ENCODE data around the gene C2CD3.

Gene C2CD3

GRCh38 chr11:74019104-74019738 is 151.6 kb downstream of the C2CD3 start:
- no peak for DNase-seq (ENCODE audit: low read depth, low spot score)

DNA sequence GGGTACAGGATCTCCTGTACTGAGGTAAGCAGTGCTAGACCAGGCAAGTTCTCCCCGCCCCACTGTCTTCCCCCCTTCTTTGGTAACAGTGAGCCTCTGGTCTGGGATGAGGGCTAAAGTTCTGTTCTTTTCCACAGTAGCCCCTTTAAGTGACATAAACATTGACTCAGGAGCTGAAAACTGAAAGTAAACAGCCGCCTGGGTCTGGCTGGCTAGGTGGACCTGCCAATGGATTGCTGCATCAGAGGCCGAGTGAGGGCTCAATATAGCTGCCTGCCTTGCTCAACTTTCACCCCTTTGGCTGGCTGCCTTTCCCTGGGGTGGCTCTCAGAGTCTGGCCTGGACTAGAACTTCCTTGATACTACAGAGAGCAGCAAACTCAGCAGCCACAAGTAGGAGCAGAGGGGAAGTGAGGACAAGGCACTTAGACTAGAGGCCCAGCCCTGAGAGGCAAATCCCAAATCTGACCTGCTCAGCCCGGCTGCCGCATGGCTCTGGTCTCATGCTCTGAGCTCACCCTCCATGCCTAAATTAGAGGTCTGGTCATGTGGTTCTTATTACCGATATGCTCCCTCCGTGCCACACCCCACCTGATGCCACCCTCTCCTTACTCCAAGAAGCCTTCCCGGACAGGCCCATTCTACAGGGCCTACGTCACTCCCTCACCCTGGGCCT is 152.3 kb downstream of the C2CD3 start:
- DNase-seq (ENCODE audit: low read depth, low spot score) = peak; percentile 53

DNA sequence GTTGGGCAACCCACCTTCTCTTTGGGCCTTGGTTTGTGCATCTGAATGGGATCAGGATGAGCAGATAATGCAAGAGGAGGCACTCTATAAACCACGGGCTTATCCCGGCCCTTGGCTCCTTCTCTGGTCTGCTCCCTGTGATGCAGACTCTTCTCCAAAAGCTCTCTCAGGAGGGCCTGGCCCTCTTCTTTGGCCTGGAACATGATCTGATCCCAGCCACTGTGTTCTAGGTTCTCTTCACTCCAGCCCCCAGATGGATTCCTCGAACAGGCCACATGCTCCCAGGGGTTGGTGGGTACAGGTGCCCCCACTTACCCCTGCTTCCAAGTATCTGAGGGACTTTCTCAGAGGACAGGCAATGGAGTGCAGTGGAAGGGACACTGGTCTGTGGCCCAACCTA is 153.2 kb downstream of the C2CD3 start:
- no peak for DNase-seq (ENCODE audit: low read depth, low spot score)

DNA sequence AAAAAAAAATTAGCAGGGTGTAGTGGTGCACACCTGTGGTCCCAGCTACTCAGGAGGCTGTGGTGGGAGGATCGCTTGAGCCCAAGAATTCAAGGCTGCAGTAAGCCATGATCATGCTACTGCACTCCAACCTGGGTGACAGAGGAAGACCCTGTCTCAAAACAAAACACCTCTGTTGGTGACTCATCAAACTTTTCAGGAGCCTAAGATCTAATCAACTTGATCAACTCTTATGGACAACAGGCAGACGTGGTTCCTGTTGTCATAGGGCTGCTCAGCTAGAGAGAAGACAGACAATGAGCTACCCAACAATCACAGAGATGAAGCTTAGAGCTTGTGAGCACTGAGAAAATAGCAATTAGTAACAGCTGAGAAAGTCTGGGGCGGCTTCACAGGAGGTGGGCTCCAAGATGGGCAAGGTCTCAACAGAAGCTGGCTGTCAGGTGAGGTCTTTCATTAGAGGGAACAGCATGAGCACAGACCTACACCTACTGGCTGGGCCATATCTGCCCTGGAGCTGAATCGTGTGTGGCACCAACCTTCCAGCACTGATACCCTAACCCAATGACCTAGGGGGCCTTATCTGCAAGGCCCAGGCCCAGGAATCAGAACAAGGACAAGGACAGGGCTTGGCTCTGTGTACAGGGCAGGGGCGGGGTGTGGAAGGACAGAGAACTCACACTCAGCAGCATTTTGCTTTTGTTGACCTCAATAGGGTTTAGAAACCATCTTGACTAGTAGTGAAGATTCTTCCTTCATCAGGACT is 154.7 kb downstream of the C2CD3 start:
- no peak for DNase-seq (ENCODE audit: low read depth, low spot score)

GRCh38 chr11:74014880-74015279 is 155.9 kb downstream of the C2CD3 start:
- DNase-seq (ENCODE audit: low read depth, low spot score) = no peak

- DNase-seq (ENCODE audit: low read depth, low spot score) = no peak
Measured at GRCh38 chr11:74013141-74013540, 157.7 kb downstream of the C2CD3 start.

DNA sequence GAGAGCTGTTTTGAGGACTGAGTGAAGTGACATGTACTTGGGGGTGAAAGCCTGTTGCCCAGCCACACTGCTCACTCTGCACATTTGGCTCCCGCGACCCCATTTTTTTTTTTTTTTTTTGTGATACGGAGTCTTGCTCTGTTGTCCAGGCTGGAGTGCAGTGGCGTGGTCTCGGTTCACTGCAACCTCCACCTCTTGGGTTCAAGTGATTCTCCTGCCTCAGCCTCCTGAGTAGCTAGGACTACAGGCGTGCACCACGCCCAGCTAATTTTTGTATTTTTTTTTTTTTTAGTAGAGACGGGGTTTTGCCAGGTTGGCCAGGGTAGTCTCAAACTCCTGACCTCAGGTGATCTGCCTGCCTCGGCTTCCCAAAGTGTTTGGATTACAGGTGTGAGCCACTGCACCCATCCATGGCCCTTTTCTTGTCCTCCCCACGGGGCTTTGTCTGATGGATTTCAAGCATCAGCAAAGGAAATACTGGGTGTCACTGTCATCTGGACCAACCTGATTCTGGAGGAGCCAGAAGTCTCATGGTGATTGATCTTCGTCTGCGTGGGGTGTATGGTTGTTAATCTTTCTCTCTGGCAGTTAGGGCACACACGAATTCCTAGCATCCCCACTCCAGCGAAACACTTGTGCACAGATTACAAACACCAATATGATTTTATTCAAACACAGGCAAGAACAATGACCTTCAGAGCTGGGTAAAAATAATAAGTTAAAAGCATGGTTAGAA is 158.6 kb downstream of the C2CD3 start:
- DNase-seq (ENCODE audit: low read depth, low spot score) = no peak

- no peak for DNase-seq (ENCODE audit: low read depth, low spot score)
Measured at GRCh38 chr11:74011360-74012073, 159.3 kb downstream of the C2CD3 start.

DNA sequence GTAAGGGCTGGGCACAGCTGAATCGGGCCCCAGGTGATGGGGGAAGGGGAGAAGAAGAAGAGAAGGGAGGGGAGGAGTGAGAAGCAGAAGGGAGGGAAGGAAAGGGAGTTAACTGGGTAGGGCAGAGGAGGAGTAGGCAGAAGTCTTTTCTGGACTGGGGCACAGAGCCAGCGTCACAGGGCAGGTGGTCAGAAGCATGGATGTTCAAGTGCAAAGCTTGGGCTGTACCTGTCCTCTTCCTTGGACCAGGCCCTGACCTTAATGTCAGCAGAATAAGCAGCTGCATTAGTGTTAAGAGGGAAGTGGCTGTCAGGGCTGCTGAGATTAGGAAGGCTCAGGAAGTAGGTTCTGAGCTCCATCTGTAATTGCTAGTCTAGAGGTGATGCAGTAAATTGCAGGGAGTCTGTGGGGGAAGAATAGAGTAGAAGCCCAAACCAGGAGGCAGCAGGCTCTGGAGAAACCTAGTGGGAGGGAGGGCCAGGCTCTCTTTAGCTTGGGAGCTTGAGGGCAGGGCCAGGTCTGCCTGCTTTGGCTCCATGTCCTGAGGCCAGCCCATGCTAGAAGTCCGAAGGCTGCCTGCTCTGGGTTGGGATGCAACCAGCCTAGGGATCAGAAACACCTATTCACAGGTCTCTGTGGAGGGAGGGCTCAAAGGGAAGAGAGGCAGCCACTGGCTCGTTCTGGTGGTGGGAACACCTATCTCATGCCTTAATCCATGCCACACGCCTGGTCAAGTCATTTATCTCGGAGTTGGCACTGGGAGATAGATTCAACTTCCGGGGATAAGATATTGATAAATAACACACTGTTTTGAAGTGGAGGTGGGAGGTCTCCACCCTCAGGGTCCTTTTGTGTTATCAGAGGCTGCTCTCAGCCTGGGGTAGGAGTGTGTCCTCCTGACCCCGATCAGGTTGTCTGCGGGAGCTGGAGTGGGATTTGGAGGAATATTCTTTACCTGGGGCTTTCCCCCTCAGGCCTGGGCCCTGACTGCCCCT is 160.2 kb downstream of the C2CD3 start:
- DNase-seq (ENCODE audit: low read depth, low spot score) = no peak

- DNase-seq (ENCODE audit: low read depth, low spot score) = no peak
Measured at GRCh38 chr11:74009675-74010305, 161.0 kb downstream of the C2CD3 start.

DNA sequence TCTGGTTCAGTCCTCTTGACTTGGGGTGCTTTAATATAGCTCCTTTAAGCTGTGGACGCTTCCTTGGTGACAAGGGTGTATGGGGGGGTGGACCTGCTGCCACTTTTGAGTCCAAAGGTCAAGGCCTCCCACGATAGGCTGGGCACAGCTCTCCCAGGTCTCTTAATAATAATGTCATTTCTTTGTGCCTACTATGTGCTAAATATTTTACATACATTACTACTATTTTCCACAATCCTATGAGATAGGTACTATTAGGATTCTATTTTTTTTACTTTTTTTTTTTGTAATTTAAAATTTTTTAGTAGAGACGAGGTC is 161.6 kb downstream of the C2CD3 start:
- no peak for DNase-seq (ENCODE audit: low read depth, low spot score)

- no peak for DNase-seq (ENCODE audit: low read depth, low spot score)
Measured at GRCh38 chr11:74008373-74009229, 162.2 kb downstream of the C2CD3 start, which contains the start of gene UCP3. UCP3 (minus strand) TSS chr11:74009085; CDS start chr11:74007042, 2,043 bp downstream.

- no peak for DNase-seq (ENCODE audit: low read depth, low spot score)
Measured at GRCh38 chr11:74007691-74008372, 163.0 kb downstream of the C2CD3 start.

DNA sequence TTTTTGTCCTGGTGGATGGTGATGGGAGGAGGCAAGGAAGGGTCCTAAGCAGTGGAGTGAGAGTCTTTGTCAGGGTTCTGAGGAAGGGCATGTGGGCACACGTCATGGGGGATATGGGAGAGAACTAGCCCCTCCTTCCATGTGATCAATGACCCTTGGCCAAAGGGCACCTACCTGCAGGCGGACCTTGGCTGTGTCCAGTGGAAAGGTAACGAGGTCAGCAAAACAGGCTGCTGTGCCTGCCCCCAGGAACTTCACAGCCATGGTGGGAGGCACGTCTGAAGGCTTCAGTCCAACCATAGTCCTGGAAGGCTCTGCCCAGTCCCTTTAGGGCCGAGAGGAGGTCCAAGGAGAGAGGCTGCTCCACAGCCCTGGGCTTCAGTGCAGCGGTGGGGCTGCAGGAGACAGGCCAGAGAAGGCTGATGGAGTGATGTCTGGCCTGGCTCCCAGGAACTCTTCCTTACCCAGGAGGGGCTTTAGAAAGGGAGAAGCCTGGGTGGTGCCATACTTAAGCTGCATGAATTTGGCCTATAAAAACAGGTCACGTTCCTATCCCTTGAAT is 164.0 kb downstream of the C2CD3 start:
- no peak for DNase-seq (ENCODE audit: low read depth, low spot score)

- DNase-seq (ENCODE audit: low read depth, low spot score) = no peak
Measured at GRCh38 chr11:74005721-74006517, 164.9 kb downstream of the C2CD3 start.

DNA sequence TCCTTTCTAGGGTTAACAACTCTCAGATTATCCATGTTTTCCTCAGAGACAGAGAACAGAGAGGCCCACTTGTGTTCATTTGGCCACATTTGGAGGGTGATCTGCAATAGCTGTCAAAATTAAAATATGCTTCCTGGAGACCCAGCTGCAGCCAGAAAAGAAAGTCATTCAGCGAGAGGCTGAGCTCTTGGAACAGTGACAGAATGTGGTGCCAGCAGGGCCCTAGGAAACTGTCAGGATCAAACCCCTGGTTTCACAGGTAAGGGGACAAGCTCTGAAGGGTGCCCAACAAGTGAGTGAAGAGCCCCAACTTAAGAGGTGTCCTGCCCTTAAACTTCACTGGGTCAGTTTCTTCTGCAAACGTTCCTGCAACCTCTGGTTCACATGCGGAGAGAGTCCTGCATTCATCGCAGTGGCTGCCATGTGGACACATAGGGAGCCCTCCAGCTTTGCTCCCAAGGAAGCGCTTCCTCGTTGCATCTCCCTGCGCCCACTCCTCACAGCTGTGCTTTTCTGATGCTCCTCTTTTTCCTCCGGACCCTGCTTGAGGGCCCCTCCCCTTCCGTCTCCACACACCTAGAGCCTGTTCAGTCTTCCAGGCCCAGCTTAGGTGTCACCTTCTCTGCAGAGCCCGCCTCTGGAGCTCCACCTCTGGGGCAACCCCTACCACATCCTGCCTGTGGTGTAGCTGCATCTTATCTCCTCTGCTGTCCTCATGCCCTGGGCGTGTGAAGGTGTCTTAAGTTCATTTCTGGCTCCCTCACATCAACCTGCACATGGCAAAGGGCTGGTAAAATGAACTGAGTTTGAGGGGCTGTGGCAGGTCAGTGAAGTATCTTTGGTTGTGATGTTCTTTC is 165.8 kb downstream of the C2CD3 start:
- no peak for DNase-seq (ENCODE audit: low read depth, low spot score)
